Occipital lobe (tissue), 2 donors: ENCODE data around the gene RNLS. TPM values are rescaled to one million over a fixed set of nuclear protein-coding genes. Genes with fewer than 3 reads are reported as not detected.

ENCODE experiments used
- DNase-seq: peaks from one replicate; lab custom pipeline; 2025; lab: John Stamatoyannopoulos, UW
- total RNA-seq: library from RNA; depleted of rRNA; stranded (reverse); fragments of >200 nt; gene quantifications from one replicate; pipeline ENCODE4 v1.2.3, GENCODE V29; 2014

The RNLS gene
- total RNA-seq, 1 donor from 2014 or later, result 2.8 TPM

DNA sequence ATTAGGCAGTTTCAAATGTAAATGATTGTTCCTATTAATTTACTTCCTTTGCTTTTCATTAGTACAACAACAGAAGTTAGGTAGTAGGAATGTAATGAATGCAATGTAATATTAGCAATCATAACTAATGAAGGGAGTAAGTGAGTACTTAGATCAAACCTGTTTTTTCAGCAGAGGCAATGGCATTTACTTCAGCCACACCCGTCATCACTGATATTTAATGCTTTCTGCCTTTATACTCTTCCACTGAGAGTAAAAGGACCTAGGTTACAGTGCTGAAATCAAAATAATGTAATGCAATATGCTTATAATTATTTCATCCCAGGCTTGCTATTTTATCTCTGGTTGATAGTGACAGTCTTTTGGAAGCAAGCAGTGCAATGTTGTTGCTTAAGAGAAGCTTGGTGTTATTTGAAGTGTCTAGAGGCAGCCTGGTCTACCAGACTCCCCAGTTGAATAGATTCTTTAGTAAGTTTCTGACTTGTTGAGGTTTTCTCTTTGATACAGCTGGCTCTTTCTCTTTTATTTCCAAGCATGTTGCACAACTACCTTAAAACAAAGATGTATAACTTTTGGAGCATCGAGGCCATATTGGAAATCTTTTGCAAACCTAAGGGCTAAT lies 149.4 kb downstream of the RNLS start:
- no peak for DNase-seq

DNA sequence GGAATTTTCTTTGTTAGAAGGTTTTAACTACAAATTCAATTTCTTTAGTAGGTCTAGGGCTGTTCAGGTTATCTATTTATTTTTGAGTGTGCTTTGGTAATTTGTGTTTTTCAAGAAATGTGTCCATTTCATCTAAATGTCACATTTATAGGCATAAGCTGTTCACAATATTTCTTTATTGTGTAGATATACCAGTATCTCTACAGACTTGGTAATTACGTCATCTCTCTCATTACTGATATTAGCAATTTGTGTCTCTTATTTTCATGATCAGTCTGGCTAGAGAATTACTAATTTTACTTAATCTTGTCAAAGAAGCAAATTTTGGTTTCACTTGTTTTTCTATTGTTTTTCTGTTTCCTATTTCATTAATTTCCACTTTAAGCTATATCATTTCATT lies 152.0 kb downstream of the RNLS start:
- no peak for DNase-seq

DNA sequence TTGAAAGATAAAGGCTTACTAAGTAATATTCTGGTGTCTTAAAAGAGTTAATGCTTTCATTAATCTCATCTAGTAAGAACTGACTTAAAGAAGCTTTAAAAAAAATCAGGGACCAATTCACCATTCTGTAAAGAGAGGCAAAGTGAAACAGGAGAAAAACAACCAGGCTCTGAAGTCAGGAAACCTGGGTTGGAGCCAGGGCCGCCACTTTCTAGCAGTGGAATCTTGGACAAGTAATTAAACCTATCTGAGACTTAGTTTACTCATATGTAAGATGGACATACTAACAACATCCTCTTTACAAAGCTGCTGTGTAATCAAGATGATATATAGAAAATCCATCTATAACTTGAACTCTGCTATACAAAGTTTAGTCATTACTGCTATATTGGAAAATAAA lies 154.1 kb downstream of the RNLS start:
- no peak for DNase-seq

DNA sequence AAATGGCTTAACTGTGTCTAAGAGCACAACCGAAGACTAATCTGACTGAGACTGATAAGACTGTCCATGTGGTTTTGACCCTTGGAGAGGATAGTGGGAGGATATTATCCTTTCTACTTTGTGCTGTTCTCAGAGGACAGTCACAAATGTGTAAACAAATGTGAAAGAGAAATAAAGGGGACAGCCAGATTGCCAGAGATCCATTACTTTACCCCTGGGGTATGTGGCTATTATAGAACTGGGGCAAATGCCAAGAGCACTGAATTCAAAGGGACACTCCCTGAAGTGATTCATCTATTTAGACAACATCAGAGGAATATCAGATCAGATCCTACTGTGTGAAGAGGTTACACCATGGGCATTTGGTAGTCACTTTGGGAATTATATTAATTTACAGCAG lies 154.7 kb downstream of the RNLS start:
- DNase-seq, result no peak

DNA sequence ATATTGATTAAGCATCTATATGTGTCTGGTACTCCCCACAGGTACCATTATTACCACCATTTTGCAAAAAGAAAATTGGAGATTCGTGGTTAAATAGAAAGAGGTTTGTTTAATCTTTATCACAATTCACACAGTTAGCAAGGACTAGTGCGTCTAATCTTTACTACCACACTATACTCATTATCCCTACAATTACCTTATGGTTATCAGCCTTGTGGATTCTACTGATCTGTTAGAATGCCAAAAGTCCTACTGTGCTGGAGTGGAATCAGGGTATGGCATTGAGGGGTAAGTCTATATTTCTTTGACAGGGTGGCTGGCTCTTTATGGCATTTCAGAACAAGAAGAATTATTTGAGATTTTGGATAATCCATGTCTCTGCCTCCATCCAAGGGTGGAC lies 156.1 kb downstream of the RNLS start:
- DNase-seq, result no peak

DNA sequence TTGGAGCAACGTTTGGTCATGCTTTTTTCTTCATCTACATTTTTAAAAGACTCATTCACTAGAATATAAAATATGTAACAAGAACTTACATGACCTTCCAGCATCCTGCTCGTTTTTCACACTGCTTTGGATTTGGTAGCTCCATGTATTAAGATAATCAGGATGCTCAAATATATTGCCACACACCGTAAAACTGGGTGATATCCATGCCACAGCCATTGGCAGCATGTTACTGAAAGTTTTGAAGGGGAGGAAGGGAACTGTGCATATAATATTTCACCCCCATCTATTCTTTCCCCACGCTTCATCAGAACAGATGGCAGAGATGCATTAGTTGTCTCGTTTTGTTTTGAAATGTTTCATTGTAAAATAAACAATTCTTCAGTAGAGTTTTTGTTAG lies 158.2 kb downstream of the RNLS start:
- no peak for DNase-seq

DNA sequence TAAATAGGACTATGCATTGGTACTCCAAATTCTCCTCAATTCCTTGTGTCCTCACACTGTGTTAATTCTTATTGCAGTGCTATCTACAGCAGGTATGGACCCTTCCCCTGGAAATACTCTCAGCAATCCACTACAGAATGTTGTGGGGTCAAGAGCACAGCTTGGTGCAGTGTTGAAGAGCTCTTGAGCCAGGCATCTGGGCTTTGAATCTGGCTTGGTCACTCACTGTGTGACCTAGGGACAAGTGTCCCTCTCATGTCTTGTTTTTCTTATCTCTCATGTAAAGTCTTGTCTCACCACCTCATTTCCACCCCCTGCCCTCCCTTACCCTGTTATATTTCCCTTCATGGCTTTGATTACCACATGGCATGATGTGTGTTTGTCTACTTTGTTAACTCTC lies 159.4 kb downstream of the RNLS start:
- DNase-seq, result no peak

DNA sequence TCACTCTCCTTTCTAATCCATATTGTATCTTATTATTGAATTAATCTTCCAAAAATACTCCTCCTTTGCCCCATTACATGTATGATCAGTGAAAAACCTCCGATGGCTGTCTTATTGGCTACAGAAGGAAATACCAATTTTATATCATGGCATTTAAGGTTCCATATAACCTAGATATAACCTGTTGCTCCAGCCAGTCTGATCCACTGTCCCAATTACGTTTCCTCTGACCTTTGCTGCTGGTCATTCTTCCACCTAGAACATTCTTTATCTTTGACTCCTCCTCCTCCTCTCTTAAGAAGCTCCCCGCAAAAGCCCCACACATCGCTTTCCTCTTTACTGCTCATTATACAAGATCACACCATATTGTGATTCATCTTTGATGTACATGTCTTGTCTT lies 161.5 kb downstream of the RNLS start:
- no peak for DNase-seq

DNA sequence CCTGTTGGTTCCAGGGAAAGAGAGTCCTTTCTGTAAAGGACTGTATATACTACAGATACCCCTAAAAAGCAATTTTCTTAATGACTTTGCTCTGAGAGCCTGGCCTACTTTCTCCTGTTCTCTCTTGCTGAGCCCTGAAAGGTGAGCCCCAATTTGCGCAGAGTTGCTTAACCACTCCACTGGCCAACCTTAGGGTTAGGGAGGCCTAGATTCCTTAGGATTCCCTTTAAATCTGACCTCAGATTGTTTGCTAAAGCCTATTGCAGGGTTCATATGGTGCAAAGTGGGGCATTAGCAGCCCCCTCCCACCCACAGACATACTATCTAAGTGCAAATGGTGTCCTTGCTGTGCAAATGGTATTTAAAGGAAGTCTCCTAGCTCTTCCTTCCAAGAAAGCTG lies 164.2 kb downstream of the RNLS start:
- DNase-seq, result no peak

DNA sequence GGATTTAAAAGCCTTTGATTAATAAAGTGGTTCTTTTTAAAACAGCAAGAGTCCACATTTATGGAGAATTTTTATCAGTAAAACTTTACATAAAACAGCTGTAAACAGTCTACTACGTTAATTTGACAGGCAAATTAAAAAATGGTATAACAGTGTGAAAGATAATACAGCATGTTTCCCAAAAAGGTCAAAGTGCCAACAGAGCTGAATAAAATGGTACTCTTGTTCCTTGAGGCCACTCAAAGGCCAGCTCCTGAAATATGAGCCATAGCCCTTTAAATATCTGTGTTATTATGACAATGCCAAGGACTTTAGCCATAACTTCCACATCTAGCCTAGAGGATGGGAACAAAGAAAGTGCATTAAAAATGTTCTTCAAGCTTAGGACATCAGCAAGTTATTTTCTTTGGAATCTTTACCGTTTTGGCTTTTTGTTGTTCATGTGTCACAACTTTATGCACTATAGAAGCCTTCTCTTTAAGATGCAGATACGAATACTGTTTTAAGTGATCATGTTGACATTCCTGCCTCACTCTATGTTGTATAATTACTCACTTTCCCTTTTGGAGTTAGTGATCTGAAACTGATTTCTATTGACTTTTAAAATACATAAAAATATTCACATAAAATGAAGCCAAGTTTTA lies 165.6 kb downstream of the RNLS start:
- no peak for DNase-seq

DNA sequence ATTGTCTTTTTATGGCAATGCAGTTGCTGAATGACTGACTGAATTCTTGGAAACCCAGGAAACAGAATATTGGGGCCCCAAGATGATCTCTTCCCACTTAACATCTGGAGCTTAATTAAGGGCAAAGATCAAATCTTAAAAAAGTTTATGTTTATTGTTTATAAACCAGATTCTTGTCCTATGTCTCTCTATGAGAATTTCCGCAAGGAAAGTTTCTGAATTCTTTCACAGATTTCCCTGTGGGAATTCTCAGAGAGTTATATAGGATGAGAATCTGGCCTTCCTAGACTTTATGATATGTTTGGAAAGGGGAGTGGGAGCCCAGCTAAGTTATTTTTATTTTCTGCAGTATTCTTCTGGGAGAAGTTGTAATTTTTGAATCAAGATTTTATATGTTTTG lies 166.3 kb downstream of the RNLS start:
- DNase-seq, result no peak

DNA sequence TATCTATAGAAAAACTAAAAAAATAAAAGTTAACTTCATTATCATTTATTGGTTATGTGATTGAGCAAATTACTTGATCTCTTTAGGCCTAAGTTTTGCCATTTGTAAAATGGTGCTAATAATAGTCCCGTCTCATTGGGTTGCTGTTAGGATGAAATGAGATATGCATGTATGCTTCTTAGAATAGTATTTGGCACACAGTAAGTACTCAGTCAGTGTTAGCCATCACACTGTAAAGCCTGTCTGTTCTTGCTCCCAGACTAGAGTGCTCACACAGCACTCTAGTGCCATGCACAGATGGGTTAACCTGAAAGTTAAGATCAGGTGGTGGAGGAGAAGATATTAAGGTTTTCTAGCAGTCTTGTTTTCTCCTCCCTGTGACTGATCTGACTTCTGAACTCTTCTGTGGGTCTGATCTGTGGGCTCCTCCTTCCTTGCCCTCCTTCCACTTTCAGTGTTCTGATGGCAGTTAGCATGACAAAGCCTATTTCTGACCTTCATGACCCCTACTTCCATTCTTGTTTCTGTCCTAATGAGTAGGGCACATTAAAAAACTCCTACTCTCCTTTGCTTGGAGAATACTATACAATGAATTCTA lies 167.5 kb downstream of the RNLS start:
- DNase-seq, result no peak

DNA sequence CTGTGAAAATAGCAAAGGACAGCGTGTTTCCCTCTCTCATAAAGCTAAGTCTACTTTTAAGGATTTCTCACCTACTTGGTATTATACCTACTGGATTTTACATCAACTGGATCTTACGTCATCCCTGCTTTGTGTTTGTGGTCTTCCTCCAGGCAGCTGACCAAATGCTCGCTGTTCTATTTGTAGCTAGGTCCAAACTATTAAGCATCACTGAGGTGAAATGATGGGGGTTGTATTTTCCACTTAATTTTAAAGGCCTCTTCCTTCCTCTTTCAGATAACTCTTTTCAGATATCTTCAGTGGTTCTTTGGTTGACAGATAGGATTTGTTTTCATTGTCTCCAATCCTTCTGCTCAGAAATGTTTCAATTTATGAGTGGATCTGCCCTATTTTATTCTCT lies 169.7 kb downstream of the RNLS start:
- no peak for DNase-seq

DNA sequence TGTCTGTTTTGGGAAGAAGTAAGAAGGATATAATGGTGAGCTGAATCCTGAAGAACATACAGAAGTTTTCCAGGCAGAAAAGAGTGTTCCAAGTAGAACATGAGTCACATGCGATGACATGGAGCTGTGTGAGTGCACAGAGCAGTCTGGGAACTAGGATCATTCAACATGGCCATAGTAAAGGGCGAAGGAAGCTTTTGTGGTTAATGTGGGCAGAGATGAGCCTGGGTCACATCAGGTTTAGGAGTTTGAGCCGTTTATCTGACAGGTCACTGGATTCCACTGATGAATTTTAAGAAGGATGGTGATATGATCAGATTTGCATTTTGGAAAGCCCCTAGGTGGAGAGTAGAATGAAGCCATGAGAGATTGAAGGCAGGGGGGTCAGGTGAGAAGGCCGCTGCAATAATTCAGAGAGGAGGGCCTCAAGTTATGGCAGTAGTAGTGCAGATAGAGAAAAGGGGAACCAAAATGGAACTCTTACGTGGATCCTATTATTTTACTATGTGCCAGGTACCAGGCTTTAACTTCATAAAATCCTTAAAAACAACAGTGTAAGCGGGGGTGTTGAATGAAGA lies 171.3 kb downstream of the RNLS start:
- no peak for DNase-seq

DNA sequence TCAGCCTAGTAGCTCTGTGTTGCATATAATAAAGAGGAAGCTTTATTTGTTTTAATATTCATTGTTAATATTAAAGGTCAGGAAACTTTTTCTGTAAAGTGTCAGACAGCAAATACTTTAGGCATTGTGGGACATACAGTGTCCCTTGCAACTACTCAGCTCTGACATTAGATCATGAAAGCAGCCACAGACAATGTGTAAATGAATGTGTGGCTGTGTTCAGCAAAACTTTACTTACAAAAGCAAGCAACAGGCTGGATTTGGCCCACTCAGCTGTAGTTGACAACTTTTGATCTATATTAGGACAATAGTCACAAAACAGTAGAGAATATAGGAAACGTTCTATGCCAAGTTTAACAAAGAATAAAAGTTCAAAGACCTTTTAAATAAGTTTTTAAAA lies 173.3 kb downstream of the RNLS start:
- DNase-seq, result no peak

DNA sequence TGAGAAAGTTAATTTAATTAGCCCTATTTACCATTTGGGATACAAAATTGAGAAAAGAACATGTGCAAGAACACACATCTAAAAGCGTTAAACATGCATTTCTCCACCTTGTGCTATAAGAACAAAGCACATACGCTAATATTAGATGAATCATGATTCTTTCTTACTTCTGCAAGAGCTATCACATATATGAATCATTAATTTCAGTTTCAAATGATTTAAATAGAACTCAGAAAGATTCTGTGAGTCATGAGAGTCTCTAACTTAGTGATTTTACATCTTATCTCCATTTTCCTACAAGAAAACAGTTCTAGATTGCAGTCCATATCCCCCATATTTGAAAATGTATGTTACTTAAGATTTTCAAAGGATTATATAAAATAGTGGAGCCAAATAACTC lies 173.9 kb downstream of the RNLS start:
- DNase-seq, result no peak

DNA sequence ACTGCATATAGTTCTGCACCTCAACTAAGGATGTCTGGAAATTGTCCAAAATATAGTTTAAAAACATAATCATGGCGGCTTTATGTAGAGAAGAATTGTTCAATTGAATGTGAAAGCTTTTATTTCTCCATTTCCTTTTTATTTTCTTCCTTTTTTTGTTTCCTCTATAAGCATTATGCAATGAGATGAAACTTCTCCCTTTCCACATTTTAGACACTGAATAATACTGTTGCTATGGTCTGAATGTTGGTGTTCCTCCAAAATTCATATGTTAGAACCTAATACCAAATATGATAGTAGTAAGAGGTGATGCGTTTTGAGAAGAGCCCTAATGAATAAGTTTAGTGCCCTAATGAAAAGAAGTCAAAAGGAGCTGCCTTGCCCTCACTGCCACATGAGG lies 175.0 kb downstream of the RNLS start:
- no peak for DNase-seq

DNA sequence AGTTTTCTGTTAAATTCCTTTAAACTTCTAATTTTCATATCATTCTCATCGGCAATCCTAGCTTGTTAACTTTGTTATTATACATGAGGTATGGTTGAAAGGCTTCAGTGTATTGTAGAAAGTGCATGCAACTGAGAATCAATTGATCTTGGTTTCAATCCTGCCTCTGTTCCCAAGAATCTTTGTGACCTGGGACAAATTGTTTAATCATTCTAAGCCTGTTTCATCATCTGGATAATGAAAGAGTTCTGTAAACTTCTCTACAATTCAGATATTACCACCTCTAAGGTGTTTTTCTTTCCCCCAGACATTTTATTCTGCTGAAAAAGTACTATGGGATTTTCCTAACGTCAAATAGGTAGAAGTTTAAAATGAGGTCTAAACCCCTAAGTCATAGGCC lies 179.0 kb downstream of the RNLS start:
- DNase-seq, result no peak

DNA sequence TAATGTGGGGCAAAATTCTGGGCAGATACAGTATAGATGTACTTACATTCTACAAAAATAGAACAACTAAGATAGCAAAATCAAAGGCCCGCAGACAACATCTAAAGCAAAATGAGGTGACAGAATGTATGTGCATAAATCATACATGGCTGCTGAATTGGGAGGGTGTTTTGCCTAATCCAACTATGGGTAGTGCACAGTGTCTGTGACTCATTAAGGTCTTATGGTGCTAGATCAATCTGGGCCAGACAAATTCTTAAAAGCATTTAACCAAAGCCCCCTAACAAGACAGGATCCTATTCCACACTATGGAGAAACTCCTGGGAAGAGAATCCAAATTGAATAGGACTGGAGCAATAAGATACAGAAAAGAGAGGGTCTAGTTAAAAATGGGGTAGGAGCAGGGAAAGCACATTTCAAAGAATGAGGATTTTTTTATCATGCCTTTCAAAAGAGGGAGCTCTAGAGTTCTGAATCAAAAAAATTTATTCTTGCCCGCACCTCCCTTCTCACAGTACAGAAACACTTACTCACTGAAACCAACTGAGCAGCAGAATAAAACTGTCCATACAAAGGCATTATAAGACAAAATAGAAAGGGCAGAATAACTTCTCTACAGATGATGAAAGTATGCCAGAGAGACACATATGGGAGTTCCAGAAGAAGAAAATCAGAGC lies 181.3 kb downstream of the RNLS start:
- DNase-seq, result no peak

DNA sequence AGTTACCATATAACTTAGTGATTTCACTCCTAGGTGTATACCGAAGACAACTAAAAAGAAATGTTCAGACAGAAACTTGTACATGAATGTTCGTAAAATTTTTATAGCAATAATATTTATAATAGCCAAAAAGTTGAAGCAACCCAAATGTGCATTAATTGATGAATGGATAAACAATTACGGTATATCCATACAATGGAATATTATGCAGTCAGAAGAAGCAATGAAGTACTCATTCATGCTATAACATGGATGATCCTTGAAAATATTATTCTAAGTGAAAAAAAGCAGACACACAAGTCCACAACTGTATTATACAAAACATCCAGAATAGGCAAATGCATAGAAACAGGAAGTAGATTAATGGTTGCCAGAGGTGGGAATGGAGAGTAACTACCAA lies 183.9 kb downstream of the RNLS start:
- no peak for DNase-seq

DNA sequence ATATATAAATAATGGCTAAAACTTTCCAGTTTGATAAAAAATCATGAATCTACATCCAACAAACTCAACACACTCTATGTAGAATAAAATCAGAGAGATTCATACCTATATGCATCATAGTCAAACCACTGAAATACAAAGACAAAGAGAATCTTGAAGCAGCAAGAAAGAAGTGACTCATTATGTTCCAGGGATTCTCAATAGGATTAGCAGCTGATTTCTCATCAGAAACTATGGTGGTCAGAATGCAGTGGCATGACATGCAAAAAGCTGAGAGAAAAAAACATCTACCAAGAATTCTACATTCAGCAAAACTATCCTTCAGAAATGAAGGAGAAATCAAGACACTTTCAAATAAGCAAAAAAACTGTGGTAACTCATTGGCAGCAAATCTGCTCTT lies 187.4 kb downstream of the RNLS start:
- DNase-seq, result no peak

DNA sequence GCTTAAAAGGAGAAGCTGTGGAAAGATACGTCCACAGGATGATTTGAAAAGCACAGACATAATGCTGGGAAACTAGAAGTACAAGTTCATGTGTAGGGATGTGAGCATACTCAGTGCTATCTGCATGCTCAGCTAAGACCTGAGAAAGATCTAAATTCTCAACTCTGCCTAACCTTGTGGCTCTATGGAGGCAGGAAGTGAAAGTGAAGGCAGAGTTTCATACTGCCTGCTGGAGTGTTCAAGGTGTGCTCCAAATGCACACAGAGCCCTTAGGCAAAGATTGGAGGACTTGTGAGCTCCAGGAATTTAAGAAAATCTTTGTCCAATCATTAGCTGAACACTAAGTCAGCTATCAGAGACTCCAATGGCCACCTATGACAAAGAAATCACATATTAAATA lies 190.9 kb downstream of the RNLS start:
- DNase-seq, result no peak

DNA sequence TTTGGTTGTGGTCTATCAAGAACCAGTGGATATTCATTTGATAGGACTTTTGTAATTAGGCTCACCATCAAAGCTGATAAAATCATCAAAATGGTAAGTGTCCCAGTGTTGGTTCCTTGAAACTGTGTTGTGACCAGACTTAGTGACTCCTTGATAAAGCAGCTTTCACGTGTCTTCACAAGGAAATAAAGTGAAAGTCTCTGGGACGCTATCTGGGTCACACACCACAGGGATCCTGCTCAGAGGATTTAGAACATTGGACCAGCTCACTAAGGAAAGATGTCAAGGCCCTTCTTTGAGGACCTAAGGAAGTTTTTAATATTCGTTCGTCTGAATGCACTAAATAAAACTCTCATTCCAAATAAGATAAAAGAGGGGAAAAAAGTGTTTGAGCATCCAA lies 193.1 kb downstream of the RNLS start:
- no peak for DNase-seq
